Activated naive CD8-positive, alpha-beta T cell treated with anti-CD3 and anti-CD28 coated beads, Interleukin-2, amount 50 U/mL, for 24 hours (primary cell): ENCODE data around the gene SRC.

Experiments used
- ATAC-seq: fragments of 150-1000 bp; cut with Tn5 transposase; one replicate; pipeline ENCODE4 v1.10.0; 2021
- DNase-seq: peaks from one replicate; pipeline ENCODE4 v3.0.0; 2021
- H3K27ac Mint-ChIP-seq: one replicate; pipeline ENCODE4 v1.8.0; 2021; ENCODE audit warnings: mild to moderate bottlenecking, mixed read lengths
- H3K27me3 Mint-ChIP-seq: one replicate; pipeline ENCODE4 v1.8.0; 2021; ENCODE audit warnings: mixed read lengths
- H3K36me3 Mint-ChIP-seq: one replicate; pipeline ENCODE4 v1.8.0; 2021; ENCODE audit warnings: low read depth, mixed read lengths
- H3K4me1 Mint-ChIP-seq: one replicate; pipeline ENCODE4 v1.8.0; 2021; ENCODE audit warnings: mixed read lengths
- H3K4me3 Mint-ChIP-seq: one replicate; pipeline ENCODE4 v1.8.0; 2021; ENCODE audit warnings: mild to moderate bottlenecking, moderate library complexity, mixed read lengths
- H3K9me3 Mint-ChIP-seq: one replicate; pipeline ENCODE4 v1.8.0; 2021; ENCODE audit warnings: mixed read lengths

Gene SRC

GRCh38 chr20:37358366-37359150, 12.6 kb downstream of the SRC start:
- Mint-ChIP-seq H3K27ac (no peak overlapping the region), H3K4me1 (peaks cover 6% of the 10 kb centered on the region), H3K9me3 (no peaks in the 10 kb centered on the region), H3K4me3 (no peak overlapping the region), H3K27me3 (no peaks in the 10 kb centered on the region), H3K36me3 (no peaks in the 10 kb centered on the region)
- no peak for DNase-seq
- ATAC-seq: no peak

GRCh38 chr20:37359331-37359730, 13.4 kb downstream of the SRC start:
- DNase-seq (no peak), ATAC-seq (no peak)
- Mint-ChIP-seq H3K4me1 (peaks cover 6% of the 10 kb centered on the region), H3K9me3 (no peaks in the 10 kb centered on the region), H3K27ac (no peak overlapping the region), H3K4me3 (no peak overlapping the region), H3K27me3 (no peaks in the 10 kb centered on the region), H3K36me3 (no peaks in the 10 kb centered on the region)

GRCh38 chr20:37359836-37360235, 13.9 kb downstream of the SRC start:
- Mint-ChIP-seq H3K36me3 (no peaks in the 10 kb centered on the region), H3K4me1 (peaks cover 6% of the 10 kb centered on the region), H3K9me3 (no peaks in the 10 kb centered on the region), H3K27ac (no peak overlapping the region), H3K4me3 (no peak overlapping the region), H3K27me3 (no peaks in the 10 kb centered on the region)
- DNase-seq (no peak), ATAC-seq (no peak)

- Mint-ChIP-seq H3K36me3 (no peaks in the 10 kb centered on the region), H3K27me3 (no peaks in the 10 kb centered on the region), H3K27ac (no peak overlapping the region), H3K4me1 (peaks cover 6% of the 10 kb centered on the region), H3K9me3 (no peaks in the 10 kb centered on the region), H3K4me3 (no peak overlapping the region)
- DNase-seq (no peak), ATAC-seq (no peak)
Measured at GRCh38 chr20:37360391-37361115, 14.6 kb downstream of the SRC start.

DNA sequence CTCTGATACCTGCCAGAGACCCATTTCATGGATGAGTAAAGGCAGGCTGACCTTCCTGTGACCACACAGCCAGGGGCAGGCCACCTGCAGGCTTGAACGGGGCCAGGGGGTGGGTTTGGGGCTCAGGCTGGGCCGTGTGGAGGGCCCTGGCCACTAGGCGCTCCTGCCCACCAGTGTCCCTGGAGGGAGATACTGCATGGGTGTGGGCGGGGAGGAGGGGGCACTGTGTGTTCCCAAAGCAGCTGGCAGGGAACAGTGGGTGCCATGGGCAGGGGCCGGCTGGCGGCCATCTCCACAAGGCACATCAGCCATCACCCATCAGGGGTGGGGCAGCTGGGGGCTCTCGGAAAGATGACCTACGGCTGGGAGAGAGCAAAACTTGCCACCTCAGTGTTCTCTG, 15.4 kb downstream of the SRC start:
- H3K4me3 Mint-ChIP-seq: no peak overlapping the region
- H3K27ac Mint-ChIP-seq: no peak overlapping the region
- H3K4me1 Mint-ChIP-seq: peaks cover 12% of the 10 kb centered on the region
- ATAC-seq (no peak), DNase-seq (no peak)
- H3K9me3 Mint-ChIP-seq: no peaks in the 10 kb centered on the region
- no peaks in the 10 kb centered on the region for H3K27me3 Mint-ChIP-seq
- peaks cover 4% of the 10 kb centered on the region for H3K36me3 Mint-ChIP-seq

- H3K27ac Mint-ChIP-seq: no peak overlapping the region
- no peak for ATAC-seq
- H3K4me1 Mint-ChIP-seq: peaks cover 12% of the 10 kb centered on the region
- no peak for DNase-seq
- H3K9me3 Mint-ChIP-seq: no peaks in the 10 kb centered on the region
- peaks cover 6% of the 10 kb centered on the region for H3K36me3 Mint-ChIP-seq
- no peak overlapping the region for H3K4me3 Mint-ChIP-seq
- H3K27me3 Mint-ChIP-seq: no peaks in the 10 kb centered on the region
Measured at GRCh38 chr20:37362231-37362792, 16.4 kb downstream of the SRC start.

GRCh38 chr20:37362821-37363220, 16.9 kb downstream of the SRC start:
- no peak overlapping the region for H3K4me3 Mint-ChIP-seq
- ATAC-seq (no peak), DNase-seq (no peak)
- H3K4me1 Mint-ChIP-seq: peaks cover 8% of the 10 kb centered on the region
- H3K9me3 Mint-ChIP-seq: no peaks in the 10 kb centered on the region
- H3K27me3 Mint-ChIP-seq: no peaks in the 10 kb centered on the region
- H3K36me3 Mint-ChIP-seq: peaks cover 6% of the 10 kb centered on the region
- no peak overlapping the region for H3K27ac Mint-ChIP-seq

- DNase-seq (no peak), ATAC-seq (no peak)
- Mint-ChIP-seq H3K36me3 (peaks cover 6% of the 10 kb centered on the region), H3K4me3 (no peak overlapping the region), H3K27ac (no peak overlapping the region), H3K9me3 (no peaks in the 10 kb centered on the region), H3K4me1 (peaks cover 8% of the 10 kb centered on the region), H3K27me3 (no peaks in the 10 kb centered on the region)
Measured at GRCh38 chr20:37363221-37364012, 17.5 kb downstream of the SRC start.

DNA sequence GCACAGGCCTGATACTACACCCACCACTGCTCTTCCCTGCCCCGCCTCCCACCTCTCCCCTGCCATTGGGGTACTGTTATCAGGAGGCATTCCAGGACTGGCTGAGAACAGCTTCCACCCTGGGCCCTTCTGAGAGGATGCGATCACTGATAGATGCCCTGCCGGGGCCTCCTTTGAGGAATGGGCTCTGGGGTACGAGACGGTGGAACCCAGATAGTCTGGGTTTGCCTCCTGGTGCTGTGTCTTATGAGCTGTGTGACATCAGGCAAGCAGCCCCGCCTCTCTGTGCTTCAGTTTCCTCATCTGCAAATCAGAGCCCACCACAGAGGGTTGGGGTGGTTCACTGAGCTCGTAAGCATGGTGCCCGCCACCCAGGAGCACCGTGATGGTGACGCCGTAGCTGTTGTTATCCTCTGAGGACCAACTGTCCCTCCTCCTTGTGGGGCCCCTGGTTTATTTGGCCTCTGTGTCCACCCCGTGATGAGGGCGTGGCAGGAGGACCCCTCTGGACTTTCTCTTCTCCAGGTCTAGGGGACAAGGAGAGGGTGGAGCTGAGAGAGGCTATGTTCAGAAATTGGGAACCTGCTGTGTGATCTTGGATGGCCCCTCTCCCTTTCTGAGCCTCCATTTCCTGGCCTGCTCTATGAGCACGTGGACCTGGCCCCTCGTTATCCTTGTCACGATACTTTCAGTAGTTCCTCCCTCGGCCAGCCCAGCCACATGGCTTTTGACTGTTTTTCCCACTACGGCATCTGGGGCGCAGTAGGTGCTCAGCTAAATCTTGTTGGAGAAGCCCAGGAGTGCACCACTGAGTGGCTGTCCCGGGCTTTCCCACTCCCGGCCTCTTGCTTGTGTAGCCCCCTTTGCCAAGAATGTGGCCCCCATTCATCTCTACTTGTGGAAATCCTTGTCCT, 18.3 kb downstream of the SRC start:
- Mint-ChIP-seq H3K9me3 (no peaks in the 10 kb centered on the region), H3K27me3 (no peaks in the 10 kb centered on the region), H3K36me3 (peaks cover 6% of the 10 kb centered on the region), H3K4me1 (peaks cover 8% of the 10 kb centered on the region), H3K27ac (no peak overlapping the region), H3K4me3 (no peak overlapping the region)
- ATAC-seq (peak; percentile 9), DNase-seq (no peak)

DNA sequence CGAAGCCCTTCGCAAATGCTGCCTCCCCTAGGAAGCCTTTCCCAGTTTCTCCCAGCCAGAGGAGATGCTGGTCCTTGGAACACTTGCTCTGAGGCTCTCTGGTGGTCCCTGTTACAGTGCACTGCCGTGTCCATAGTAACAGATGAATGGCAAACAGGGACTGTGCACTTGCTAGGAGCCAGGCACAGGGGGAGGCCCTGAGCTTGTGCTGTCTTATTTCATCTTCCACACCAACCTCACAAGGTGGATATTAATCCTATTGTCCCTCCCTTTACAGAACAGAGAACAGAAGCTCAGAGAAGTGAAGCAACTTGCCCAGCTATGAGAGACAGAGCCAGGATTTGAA, 19.0 kb downstream of the SRC start:
- Mint-ChIP-seq H3K36me3 (peaks cover 6% of the 10 kb centered on the region), H3K4me3 (no peak overlapping the region), H3K9me3 (no peaks in the 10 kb centered on the region), H3K27ac (no peak overlapping the region), H3K4me1 (peaks cover 8% of the 10 kb centered on the region), H3K27me3 (no peaks in the 10 kb centered on the region)
- DNase-seq (no peak), ATAC-seq (no peak)

- Mint-ChIP-seq H3K27me3 (no peaks in the 10 kb centered on the region), H3K9me3 (no peaks in the 10 kb centered on the region), H3K27ac (peak overlapping the region; percentile 39), H3K36me3 (peaks cover 6% of the 10 kb centered on the region), H3K4me1 (peaks cover 8% of the 10 kb centered on the region), H3K4me3 (no peak overlapping the region)
- DNase-seq (no peak), ATAC-seq (peak; percentile 28)
Measured at GRCh38 chr20:37365760-37366638, 20.1 kb downstream of the SRC start.

GRCh38 chr20:37366743-37367142, 20.8 kb downstream of the SRC start:
- DNase-seq (no peak), ATAC-seq (no peak)
- Mint-ChIP-seq H3K9me3 (no peaks in the 10 kb centered on the region), H3K27me3 (no peaks in the 10 kb centered on the region), H3K27ac (no peak overlapping the region), H3K36me3 (peaks cover 6% of the 10 kb centered on the region), H3K4me3 (no peak overlapping the region), H3K4me1 (peaks cover 8% of the 10 kb centered on the region)

GRCh38 chr20:37369846-37370245, 23.9 kb downstream of the SRC start:
- ATAC-seq (no peak), DNase-seq (no peak)
- Mint-ChIP-seq H3K36me3 (peaks cover 6% of the 10 kb centered on the region), H3K27me3 (no peaks in the 10 kb centered on the region), H3K9me3 (no peaks in the 10 kb centered on the region), H3K4me3 (no peak overlapping the region), H3K27ac (no peak overlapping the region), H3K4me1 (peaks cover 8% of the 10 kb centered on the region)
